Subcutaneous adipose tissue (tissue), 4 donors: Measurements from ENCODE around the gene FADS3. TPM values are rescaled to one million over a fixed set of nuclear protein-coding genes. Genes with fewer than 3 reads are reported as not detected.

ENCODE experiments used
- CTCF ChIP-seq: fragments of 450-650 bp; IDR thresholded peaks from one replicate; pipeline ENCODE4 v1.5.1; 2016; ENCODE audit warnings: low read depth, mild to moderate bottlenecking, control low read depth, antibody characterized with exemption, moderate library complexity
- total RNA-seq, 4 donors: library from RNA; depleted of rRNA; stranded (reverse); fragments of >200 nt; gene quantifications; one replicate each; pipeline ENCODE4 v1.1.0, GENCODE V29; 2016

FADS3 gene
- total RNA-seq, 4 donors from 2014 or later, result 78.5 to 322 (median 136) TPM

- TF ChIP-seq CTCF, result no peak
Observed at GRCh38 chr11:61881397-61881796, 9.9 kb downstream of the FADS3 start.

GRCh38 chr11:61880454-61880853, 10.9 kb downstream of the FADS3 start:
- no peak for TF ChIP-seq CTCF

- TF ChIP-seq CTCF, result no peak
Observed at GRCh38 chr11:61880031-61880430, 11.3 kb downstream of the FADS3 start.

GRCh38 chr11:61879152-61879551, 12.2 kb downstream of the FADS3 start:
- TF ChIP-seq CTCF, result no peak

GRCh38 chr11:61875698-61876097, 15.6 kb downstream of the FADS3 start:
- TF ChIP-seq CTCF, result no peak

GRCh38 chr11:61874853-61875252, 16.5 kb downstream of the FADS3 start:
- TF ChIP-seq CTCF, result no peak

GRCh38 chr11:61874377-61874809, 17.0 kb downstream of the FADS3 start:
- TF ChIP-seq CTCF, result no peak
